AG04450 (cell line): ENCODE measurements around the gene ERCC1. TPM values are rescaled to one million over a fixed set of nuclear protein-coding genes. Genes with fewer than 3 reads are reported as not detected.

ENCODE experiments used
- CTCF ChIA-PET: fragments of 300-600, 350-600 bp; formaldehyde crosslinking; extraction: SDS; loops from one replicate; lab custom pipeline; 2022; ENCODE audit warnings: antibody characterized with exemption, inconsistent platforms; lab: Charles Lee
- POLR2A ChIA-PET: fragments of 350-600 bp; formaldehyde crosslinking; extraction: SDS; loops from one replicate; lab custom pipeline; 2021; ENCODE audit warnings: antibody characterized with exemption, inconsistent platforms; lab: Yijun Ruan, JAX
- DNase-seq: peaks from one replicate; pipeline ENCODE4 v3.0.0-alpha.2; 2011; ENCODE audit warnings: low read depth, low spot score
- H3K27ac ChIP-seq: one replicate; pipeline ENCODE4 v1.5.1; 2012; ENCODE audit warnings: low read depth, low read length, control low read depth
- H3K27me3 ChIP-seq: one replicate; pipeline ENCODE4 v1.6.0; 2012; ENCODE audit warnings: low read length; ENCODE audit not compliant: control insufficient read depth, insufficient read depth
- H3K4me3 ChIP-seq: 2 replicates; pipeline ENCODE4 v1.5.1; 2011; ENCODE audit warnings: mild to moderate bottlenecking, low read depth, low read length, control low read depth
- H3K9me3 ChIP-seq: 2 replicates; pipeline ENCODE4 v1.5.1; 2012; ENCODE audit warnings: low read length; ENCODE audit not compliant: control insufficient read depth, insufficient read depth
- CTCF ChIP-seq: IDR thresholded peaks from 2 replicates; pipeline ENCODE4 v1.5.1; 2011; ENCODE audit warnings: low read depth, low read length, control low read depth, inconsistent platforms
- polyA plus RNA-seq: library from polyadenylated mRNA; depleted of rRNA; stranded (reverse); fragments of >200 nt; gene quantifications from 2 replicates; pipeline ENCODE4 v1.2.3, GENCODE V29; 2011

The ERCC1 gene
- polyA plus RNA-seq, 1 experiment, result 75.8 TPM

- H3K9me3 ChIP-seq, result no peaks in the 10 kb centered on the region; the same call in 1 of the 2 replicates
- H3K27me3 ChIP-seq, result no peaks in the 10 kb centered on the region
- CTCF ChIA-PET, result interaction anchor here (0.9 to 2.5 kb wide), 7 partner anchors 10 to 57 kb away, joined by 3 to 17 read pairs (median 7); no protein-coding TSS in a partner anchor
- no peak for DNase-seq
- H3K27ac ChIP-seq, result peak overlapping the region; percentile 87
- POLR2A ChIA-PET, result interaction anchor here (0.7 kb wide), 1 partner anchor 80 kb away, joined by 4 read pairs; no protein-coding TSS in a partner anchor
- peak overlapping the region; percentile 66 for H3K4me3 ChIP-seq
- peak; percentile 48 for TF ChIP-seq CTCF
Measured at GRCh38 chr19:45428384-45429231, 4.9 kb upstream of the ERCC1 start.

- Histone ChIP-seq H3K27ac (peak overlapping the region; percentile 99), H3K27me3 (no peaks in the 10 kb centered on the region), H3K4me3 (peak overlapping the region; percentile 85), H3K9me3 (no peaks in the 10 kb centered on the region; the same call in 1 of the 2 replicates)
- ChIA-PET POLR2A (interaction anchor here (0.5 to 1.9 kb wide), 4 partner anchors 11 to 108 kb away, joined by 3 to 9 read pairs (median 4); no protein-coding TSS in a partner anchor), CTCF (interaction anchor here (1.7 to 3.3 kb wide), 3 partner anchors 15 to 61 kb away, joined by 8 to 17 read pairs (median 9); no protein-coding TSS in a partner anchor)
- peak; percentile 83 for DNase-seq
- no peak for TF ChIP-seq CTCF
Measured at GRCh38 chr19:45424191-45425058, 708 bp upstream of the ERCC1 start.

GRCh38 chr19:45423033-45423588 lies 606 bp downstream of the ERCC1 start:
- peak overlapping the region; percentile 99 for H3K27ac ChIP-seq
- H3K9me3 ChIP-seq, result no peaks in the 10 kb centered on the region; the same call in 1 of the 2 replicates
- CTCF ChIA-PET, result no interaction called here
- no peak for TF ChIP-seq CTCF
- POLR2A ChIA-PET, result interaction anchor here (1.9 kb wide), 1 partner anchor 17 kb away, joined by 9 read pairs; no protein-coding TSS in a partner anchor
- H3K4me3 ChIP-seq, result peak overlapping the region; percentile 85
- no peaks in the 10 kb centered on the region for H3K27me3 ChIP-seq
- no peak for DNase-seq

GRCh38 chr19:45421947-45422498 lies 1.7 kb downstream of the ERCC1 start:
- Histone ChIP-seq H3K9me3 (no peaks in the 10 kb centered on the region; the same call in 1 of the 2 replicates), H3K27me3 (no peaks in the 10 kb centered on the region), H3K27ac (no peak overlapping the region), H3K4me3 (peak overlapping the region; percentile 25)
- TF ChIP-seq CTCF, result no peak
- CTCF ChIA-PET, result interaction anchor here (0.7 to 1.1 kb wide), 3 partner anchors 20 to 63 kb away, joined by 3 to 4 read pairs (median 3); no protein-coding TSS in a partner anchor
- POLR2A ChIA-PET, result no interaction called here
- DNase-seq, result no peak
